B cell (primary cell): ENCODE results near the gene DHX15. TPM values are rescaled to one million over a fixed set of nuclear protein-coding genes. Genes with fewer than 3 reads are reported as not detected.

Experiments
- ATAC-seq: fragments of 200-7000 bp; cut with Tn5 transposase; one replicate; pipeline ENCODE4 v1.10.0; 2021; ENCODE audit warnings: low read depth, mild to moderate bottlenecking, moderate number of reproducible peaks, moderate library complexity
- CTCF ChIA-PET: fragments of 350-600 bp; sonication (Branson Sonifier 250); formaldehyde crosslinking; loops from one replicate; lab custom pipeline; 2021; ENCODE audit warnings: antibody characterized with exemption, inconsistent platforms; lab: Charles Lee
- POLR2A ChIA-PET: fragments of 350-600 bp; sonication (Branson Sonifier 250); formaldehyde crosslinking; loops from one replicate; lab custom pipeline; 2021; ENCODE audit warnings: antibody characterized with exemption; lab: Charles Lee
- DNase-seq: peaks from one replicate; pipeline ENCODE4 v3.0.0; 2013
- H2AFZ ChIP-seq: 2 replicates; pipeline ENCODE4 v1.6.1; 2012; ENCODE audit warnings: mild to moderate bottlenecking, low read depth, low read length; ENCODE audit not compliant: insufficient read depth, poor library complexity, severe bottlenecking
- H3K27ac ChIP-seq, 2 donors: 1 replicate in 1 of 2; 2 replicates in 1 of 2; pipeline ENCODE4 v1.5.1; 2012 to 2013; ENCODE audit warnings: low read length in 2 of 2, mild to moderate bottlenecking in 2 of 2, moderate library complexity in 1 of 2
- H3K27me3 ChIP-seq, 4 experiments: fragments of 200-600 bp in 1 of 4; sonication (generic) in 1 of 4; replicated peaks in 1 of 4; 1 replicate in 2 of 4; 2 replicates in 2 of 4; pipeline versions ENCODE4 v1.6.1 to v1.7.0; 2013 to 2016; ENCODE audit warnings: low read length in 3 of 4, mild to moderate bottlenecking in 2 of 4, mixed read lengths in 1 of 4, moderate library complexity in 1 of 4; ENCODE audit not compliant: insufficient read depth in 4 of 4, control insufficient read depth in 3 of 4; ENCODE audit errors: control extremely low read depth in 1 of 4
- H3K36me3 ChIP-seq, 2 experiments: replicated peaks in 1 of 2; 1 replicate in 1 of 2; 2 replicates in 1 of 2; pipeline versions ENCODE4 v1.6.1 to v1.7.1; 2013; ENCODE audit warnings: low read length in 1 of 2; ENCODE audit not compliant: insufficient read depth in 2 of 2, control insufficient read depth in 1 of 2; ENCODE audit errors: control extremely low read depth in 1 of 2, extremely low read depth in 1 of 2
- H3K4me1 ChIP-seq, 2 donors: fragments of 200-600 bp in 1 of 2; sonication (generic) in 1 of 2; 1 replicate in 1 of 2; 2 replicates in 1 of 2; pipeline versions ENCODE4 v1.5.1 to v1.6.1; 2013 to 2017; ENCODE audit warnings: low read length in 2 of 2; ENCODE audit not compliant: control insufficient read depth in 2 of 2, insufficient read depth in 2 of 2
- H3K4me2 ChIP-seq: replicated peaks from 2 replicates; pipeline ENCODE3; 2012; ENCODE audit warnings: mild to moderate bottlenecking, low read depth, low read length; ENCODE audit not compliant: poor library complexity, severe bottlenecking
- H3K4me3 ChIP-seq, 5 experiments: fragments of 200-600 bp in 1 of 5; sonication (generic) in 1 of 5; 1 replicate in 3 of 5; 2 replicates in 2 of 5; pipeline versions ENCODE4 v1.5.1 to v1.7.0; 2011 to 2016; ENCODE audit warnings: low read length in 4 of 5, mild to moderate bottlenecking in 4 of 5, low read depth in 2 of 5, control low read depth in 1 of 5, moderate library complexity in 1 of 5; ENCODE audit not compliant: insufficient read depth in 1 of 5; ENCODE audit errors: control extremely low read depth in 1 of 5, extremely low read depth in 1 of 5
- H3K79me2 ChIP-seq: fragments of 200-600 bp; sonication (generic); one replicate; pipeline ENCODE4 v1.6.0; 2016; ENCODE audit warnings: low read length; ENCODE audit not compliant: control insufficient read depth, insufficient read depth
- H3K9ac ChIP-seq: fragments of 200-600 bp; sonication (generic); 2 replicates; pipeline ENCODE4 v1.6.1; 2017; ENCODE audit warnings: mild to moderate bottlenecking, low read length, moderate library complexity
- H3K9me3 ChIP-seq, 3 donors: one replicate each; pipeline versions ENCODE4 v1.6.1 to v1.7.1; 2013; ENCODE audit warnings: low read length in 2 of 3; ENCODE audit not compliant: control insufficient read depth in 2 of 3, insufficient read depth in 1 of 3; ENCODE audit errors: control extremely low read depth in 1 of 3
- H4K20me1 ChIP-seq: 2 replicates; pipeline ENCODE4 v1.6.0; 2012; ENCODE audit warnings: mild to moderate bottlenecking, low read length; ENCODE audit not compliant: insufficient read depth, control insufficient read depth, poor library complexity, severe bottlenecking
- H3K27ac Mint-ChIP-seq: one replicate; pipeline ENCODE4 v1.8.0; 2021; ENCODE audit warnings: mixed read lengths
- H3K27me3 Mint-ChIP-seq: one replicate; pipeline ENCODE4 v1.8.0; 2021; ENCODE audit warnings: mixed read lengths
- H3K4me1 Mint-ChIP-seq: one replicate; pipeline ENCODE4 v1.8.0; 2021; ENCODE audit warnings: mixed read lengths
- H3K4me3 Mint-ChIP-seq: one replicate; pipeline ENCODE4 v1.8.0; 2021; ENCODE audit warnings: mixed read lengths
- H3K9me3 Mint-ChIP-seq: one replicate; pipeline ENCODE4 v1.8.0; 2022; ENCODE audit warnings: mixed read lengths; ENCODE audit not compliant: insufficient read depth
- CTCF ChIP-seq: fragments of 200-600 bp; IDR thresholded peaks from one replicate; pipeline ENCODE4 v1.8.0; 2022; ENCODE audit warnings: antibody characterized with exemption, mild to moderate bottlenecking
- EZH2 ChIP-seq: IDR thresholded peaks from 2 replicates; pipeline ENCODE4 v1.6.1; 2012; ENCODE audit warnings: borderline replicate concordance, low read depth, mild to moderate bottlenecking, moderate library complexity, low read length; ENCODE audit not compliant: insufficient read depth, poor library complexity, severe bottlenecking
- WGBS: methylation state at CpG from one replicate; pipeline ENCODE4 v1.1.5; 2013; ENCODE audit warnings: missing lambda C conversion rate; ENCODE audit not compliant: insufficient coverage; 5-methylcytosine and 5-hydroxymethylcytosine counted together
- intact Hi-C: fragments of 100-400 bp; cut with micrococcal nuclease; formaldehyde crosslinking; loops from one replicate; pipeline ENCODE4 v1.10.0; 2022
- polyA plus RNA-seq: library from polyadenylated mRNA; depleted of rRNA; stranded (reverse); fragments of >200 nt; gene quantifications from 2 replicates; pipeline ENCODE4 v1.2.3, GENCODE V29; 2012
- total RNA-seq, 2 donors: library from RNA; stranded (reverse); fragments of 120-200 nt in 1 of 2; gene quantifications; 1 replicate in 1 of 2; 2 replicates in 1 of 2; pipeline versions ENCODE4 v1.2.3 to v1.2.4, GENCODE V29; 2013 to 2022

DHX15 gene
- total and polyA plus RNA-seq, 2 donors (not counting 1 experiment from before 2014, with no cell fraction given): 58.8 to 162 TPM

DNA sequence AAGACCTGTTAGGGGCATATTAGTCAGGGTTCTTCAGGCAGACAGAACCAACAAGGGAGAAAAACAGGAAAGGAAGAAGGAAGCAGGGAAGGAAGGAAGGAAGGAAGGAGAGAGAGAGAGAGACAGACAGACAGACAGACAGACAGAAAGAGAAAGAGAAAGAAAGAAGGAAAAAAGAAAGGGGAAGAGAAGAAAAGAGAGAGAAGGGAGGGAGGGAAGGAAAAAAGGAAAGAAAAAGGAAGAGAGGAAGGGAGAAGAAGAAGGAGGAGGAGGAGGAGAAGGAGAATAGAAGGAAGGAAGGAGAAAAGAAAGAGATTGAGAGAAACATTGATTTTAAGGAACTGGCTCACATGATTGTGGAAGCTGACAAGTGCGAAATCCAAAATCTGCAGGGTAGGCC, 89.0 kb downstream of the DHX15 start:
- Histone ChIP-seq H3K79me2 (no peaks in the 10 kb centered on the region), H3K27me3 (no peaks in the 10 kb centered on the region), H3K4me1 (no peaks in the 10 kb centered on the region), H2AFZ (no peak overlapping the region), H3K27ac (no peak overlapping the region), H3K4me2 (no peak overlapping the region), H3K9me3 (peaks cover 0 to 3% (median 0%) of the 10 kb centered on the region in 3 donors), H3K4me3 (no peak overlapping the region), H3K36me3 (no peaks in the 10 kb centered on the region), H3K9ac (no peak overlapping the region), H4K20me1 (no peaks in the 10 kb centered on the region)
- Mint-ChIP-seq H3K27ac (no peak overlapping the region), H3K4me1 (no peaks in the 10 kb centered on the region), H3K9me3 (no peaks in the 10 kb centered on the region), H3K4me3 (no peak overlapping the region), H3K27me3 (peaks cover 15% of the 10 kb centered on the region)
- intact Hi-C loops: no loop called here
- POLR2A ChIA-PET: no interaction called here
- peak; percentile 16 for TF ChIP-seq CTCF
- no peak for TF ChIP-seq EZH2
- CTCF ChIA-PET: no interaction called here
- DNase-seq (no peak), ATAC-seq (no peak)
- WGBS: no CpG with 5 or more reads among the region's 1 CpG

DNA sequence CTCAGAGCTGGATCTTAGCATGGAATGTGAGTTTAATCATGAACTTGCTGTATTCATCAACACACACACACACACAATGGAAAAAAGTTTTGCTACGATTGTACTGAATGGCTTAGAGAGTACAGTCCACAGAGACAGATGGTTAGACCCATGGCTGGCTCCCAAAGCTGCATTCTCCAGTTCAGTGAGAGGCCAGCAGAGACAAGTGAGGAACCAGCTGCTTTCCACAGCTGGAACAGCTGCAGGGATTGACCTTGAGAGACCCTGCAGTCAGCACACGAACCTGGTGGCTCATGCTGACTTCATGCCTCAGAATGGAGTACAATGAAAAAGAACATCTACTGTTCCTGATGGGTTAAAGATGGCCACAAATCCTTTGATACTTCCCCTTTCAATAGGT, 94.5 kb downstream of the DHX15 start:
- H3K27me3 ChIP-seq: peaks cover 0 to 13% (median 6%) of the 10 kb centered on the region in 4 experiments
- H3K79me2 ChIP-seq: no peaks in the 10 kb centered on the region
- H3K36me3 ChIP-seq: no peaks in the 10 kb centered on the region
- no peaks in the 10 kb centered on the region for H3K4me1 Mint-ChIP-seq
- intact Hi-C loops: no loop called here
- no peaks in the 10 kb centered on the region for H3K4me1 ChIP-seq
- H3K9ac ChIP-seq: no peak overlapping the region
- H3K4me3 ChIP-seq: no peak overlapping the region
- ChIA-PET POLR2A (no interaction called here), CTCF (no interaction called here)
- WGBS: 100% methylated on average over 2 of the region's 2 CpGs
- H3K4me2 ChIP-seq: no peak overlapping the region
- peaks cover 32% of the 10 kb centered on the region for H3K27me3 Mint-ChIP-seq
- peaks cover 0 to 3% (median 0%) of the 10 kb centered on the region in 3 donors for H3K9me3 ChIP-seq
- no peak overlapping the region for H3K27ac ChIP-seq
- no peaks in the 10 kb centered on the region for H3K9me3 Mint-ChIP-seq
- ATAC-seq (no peak), DNase-seq (no peak)
- H3K4me3 Mint-ChIP-seq: no peak overlapping the region
- H4K20me1 ChIP-seq: no peaks in the 10 kb centered on the region
- no peak overlapping the region for H3K27ac Mint-ChIP-seq
- no peak overlapping the region for H2AFZ ChIP-seq
- no peak for TF ChIP-seq EZH2
- no peak for TF ChIP-seq CTCF
